K562 (cell line): Measurements from ENCODE around the gene SMCO3. TPM values are rescaled to one million over a fixed set of nuclear protein-coding genes. Genes with fewer than 3 reads are reported as not detected.

Experiments used
- ATAC-seq: fragments of 200-7000 bp; cut with Tn5 transposase; 3 replicates; pipeline ENCODE4 v1.9.1; 2020; ENCODE audit warnings: moderate library complexity
- BruUV-seq: library from RNA; stranded (reverse); fragments of 400-500 nt; replicated peaks from 2 replicates; lab custom pipeline; 2021; lab: Mats Ljungman, UMichigan
- CTCF ChIA-PET: fragments of 300-600 bp; formaldehyde crosslinking; extraction: SDS; loops from one replicate; lab custom pipeline; 2021; ENCODE audit warnings: low intra/inter-chr PET ratio; lab: Yijun Ruan, JAX
- POLR2A ChIA-PET: fragments of 300-600, 350-650 bp; sonication (Branson Sonifier 250); formaldehyde crosslinking; extraction: SDS; loops from one replicate; lab custom pipeline; 2021; ENCODE audit warnings: antibody characterized with exemption, inconsistent platforms; lab: Yijun Ruan, JAX
- DNase-seq, 4 experiments: peaks; one replicate each; pipeline versions ENCODE4 v3.0.0 to v3.0.0-alpha.2; 2011 to 2018; ENCODE audit warnings: low spot score in 3 of 4, mixed read lengths in 3 of 4; ENCODE audit errors: extremely low read depth in 1 of 4
- FAIRE-seq: peaks from 2 replicates; lab custom pipeline; 2011; peaks lifted over from hg19 to GRCh38; lab: Jason Lieb, UNC
- H2AFZ ChIP-seq: 2 replicates; pipeline ENCODE4 v1.6.0; 2011; ENCODE audit warnings: low read depth, low read length, control low read depth, inconsistent platforms
- H3K27ac ChIP-seq: fragments of 200-600 bp; 3 replicates; pipeline ENCODE4 v1.8.0; 2011; ENCODE audit warnings: low read depth, mild to moderate bottlenecking, control low read depth, inconsistent platforms, low read length, moderate library complexity, mixed read lengths; ENCODE audit errors: extremely low read depth
- H3K27me3 ChIP-seq, 2 experiments: fragments of 300-600 bp in 1 of 2; 2 replicates in 1 of 2; 3 replicates in 1 of 2; pipeline versions ENCODE4 v1.6.0 to v1.8.0; 2011; ENCODE audit warnings: inconsistent platforms in 2 of 2, low read length in 2 of 2, mild to moderate bottlenecking in 1 of 2, mixed read lengths in 1 of 2, moderate library complexity in 1 of 2; ENCODE audit not compliant: control insufficient read depth in 2 of 2, insufficient read depth in 2 of 2
- H3K36me3 ChIP-seq: fragments of 300-600 bp; 3 replicates; pipeline ENCODE4 v1.8.0; 2011; ENCODE audit warnings: mild to moderate bottlenecking, low read length, inconsistent platforms; ENCODE audit not compliant: control insufficient read depth, insufficient read depth
- H3K4me1 ChIP-seq, 2 experiments: fragments of 200-600 bp in 1 of 2; replicated peaks in 1 of 2; 2 replicates in 1 of 2; 3 replicates in 1 of 2; pipeline versions ENCODE4 v1.5.1 to v1.8.0; 2011; ENCODE audit warnings: inconsistent platforms in 2 of 2, low read length in 2 of 2, mild to moderate bottlenecking in 1 of 2, mixed read lengths in 1 of 2, moderate library complexity in 1 of 2; ENCODE audit not compliant: control insufficient read depth in 2 of 2, insufficient read depth in 2 of 2
- H3K4me2 ChIP-seq: 2 replicates; pipeline ENCODE4 v1.6.1; 2011; ENCODE audit warnings: low read length, control low read depth, inconsistent platforms, mixed read lengths; ENCODE audit not compliant: insufficient read depth
- H3K4me3 ChIP-seq: fragments of 200-600 bp; sonication (generic), shearing (Covaris generic); 2 replicates; pipeline ENCODE4 v1.5.1; 2016; ENCODE audit warnings: control low read depth, inconsistent platforms
- H3K79me2 ChIP-seq: fragments of 200-600 bp; 3 replicates; pipeline ENCODE4 v1.8.0; 2011; ENCODE audit warnings: low read length, inconsistent platforms; ENCODE audit not compliant: control insufficient read depth, insufficient read depth
- H3K9ac ChIP-seq, 2 experiments: 2 replicates each; pipeline versions ENCODE4 v1.6.0 to v1.6.1; 2011; ENCODE audit warnings: low read depth in 2 of 2, low read length in 2 of 2, control low read depth in 1 of 2, inconsistent platforms in 1 of 2, mild to moderate bottlenecking in 1 of 2, mixed read lengths in 1 of 2; ENCODE audit not compliant: insufficient read depth in 1 of 2
- H3K9me1 ChIP-seq: one replicate; pipeline ENCODE4 v1.6.0; 2011; ENCODE audit warnings: inconsistent platforms, mild to moderate bottlenecking, low read length, moderate library complexity; ENCODE audit not compliant: control insufficient read depth, insufficient read depth
- H3K9me3 ChIP-seq: replicated peaks from 2 replicates; pipeline ENCODE4 v1.5.1; 2011; ENCODE audit warnings: low read depth, low read length, inconsistent platforms; ENCODE audit not compliant: control insufficient read depth, insufficient read depth
- H4K20me1 ChIP-seq: replicated peaks from 2 replicates; pipeline ENCODE4 v1.6.1; 2011; ENCODE audit warnings: low read length, inconsistent platforms, mixed read lengths; ENCODE audit not compliant: control insufficient read depth, insufficient read depth
- BRD4 ChIP-seq: fragments of 200-600 bp; sonication (generic); IDR thresholded peaks from 2 replicates; pipeline ENCODE4 v1.6.1; 2017; ENCODE audit warnings: inconsistent platforms
- CBX8 ChIP-seq: fragments of 200-600 bp; sonication (generic); IDR thresholded peaks from 2 replicates; pipeline ENCODE4 v1.6.1; 2012; ENCODE audit warnings: borderline replicate concordance, mixed run types, low read depth, mild to moderate bottlenecking, moderate library complexity, mixed read lengths, low read length, control low read depth, inconsistent platforms; ENCODE audit not compliant: poor library complexity, severe bottlenecking; ENCODE audit errors: extremely low read depth
- FOXJ2 ChIP-seq: fragments of 200-800 bp; sonication (Bioruptor generic); IDR thresholded peaks from 2 replicates; pipeline ENCODE4 v1.6.1; 2016; ENCODE audit warnings: missing genetic modification characterization, missing compliant biosample characterization
- HSF4 ChIP-seq: fragments of 250-450 bp; sonication (Bioruptor Pico); IDR thresholded peaks from 2 replicates; pipeline ENCODE4 v2.1.2; 2022; ENCODE audit warnings: mild to moderate bottlenecking, moderate library complexity, borderline replicate concordance
- JUND ChIP-seq, 2 experiments: IDR thresholded peaks; 2 replicates in 1 of 2; 3 replicates in 1 of 2; pipeline ENCODE4 v1.6.1; 2011; ENCODE audit warnings: borderline replicate concordance in 2 of 2, low read depth in 2 of 2, low read length in 2 of 2, improper control_type of control experiment in 1 of 2, missing biosample characterization in 1 of 2, missing genetic modification characterization in 1 of 2, missing genetic modification reagents in 1 of 2
- NFYB ChIP-seq: IDR thresholded peaks from 2 replicates; pipeline ENCODE4 v1.6.1; 2011; ENCODE audit warnings: mild to moderate bottlenecking, moderate library complexity; ENCODE audit not compliant: insufficient read length; ENCODE audit errors: extremely low read depth
- RBM34 ChIP-seq: fragments of 200-400 bp; formaldehyde crosslinking; IDR thresholded peaks from 2 replicates; pipeline ENCODE4 v1.6.1; 2018; ENCODE audit warnings: low read length, borderline replicate concordance; ENCODE audit not compliant: insufficient read depth
- RFX5 ChIP-seq: IDR thresholded peaks from 2 replicates; pipeline ENCODE4 v1.6.1; 2011; ENCODE audit warnings: low read depth, mild to moderate bottlenecking, improper control_type of control experiment, low read length
- SAFB2 ChIP-seq: fragments of 200-400 bp; formaldehyde crosslinking; IDR thresholded peaks from 2 replicates; pipeline ENCODE4 v1.6.1; 2018; ENCODE audit warnings: borderline replicate concordance, low read length, low read depth, moderate library complexity; ENCODE audit not compliant: severe bottlenecking
- STAG1 ChIP-seq: sonication (generic); formaldehyde crosslinking; IDR thresholded peaks from 2 replicates; pipeline ENCODE4 v1.5.0; 2020; ENCODE audit warnings: missing genetic modification reagents, borderline replicate concordance
- ZBTB1 ChIP-seq: sonication (generic); formaldehyde crosslinking; IDR thresholded peaks from 2 replicates; pipeline ENCODE4 v1.8.1; 2023; ENCODE audit warnings: missing genetic modification reagents, low read depth, mild to moderate bottlenecking, borderline replicate concordance
- ZBTB7A ChIP-seq: IDR thresholded peaks from 2 replicates; pipeline ENCODE4 v1.6.1; 2011; ENCODE audit warnings: low read depth, mild to moderate bottlenecking, low read length, moderate library complexity, borderline replicate concordance; ENCODE audit not compliant: control insufficient read depth
- WGBS: fragments of 100-300 bp; shearing (Covaris generic); methylation state at CpG from one replicate; pipeline ENCODE4 v1.1.6; 2016; ENCODE audit warnings: low coverage, mixed read lengths; ENCODE audit not compliant: insufficient coverage; ENCODE audit errors: missing lambda C conversion rate; 5-methylcytosine and 5-hydroxymethylcytosine counted together
- in situ Hi-C: fragments of 300-500 bp; cut with MboI; formaldehyde crosslinking; loops from 4 replicates; pipeline ENCODE4 v1.15.0; 2018; ENCODE audit warnings: inconsistent platforms, mixed read lengths
- intact Hi-C: fragments of 100-400 bp; cut with micrococcal nuclease; formaldehyde crosslinking; loops from 2 replicates; pipeline ENCODE4 v1.14.2; 2022
- polyA plus RNA-seq, 8 experiments: library from polyadenylated mRNA; depleted of rRNA in 4 of 8; stranded (reverse) in 5 of 8; unstranded in 3 of 8; fragments of >200 nt; fragmentation: Nextera tagmentation in 2 of 8; fragmentation: Illumina TruSeq in 1 of 8; extraction: Ambion mirVana in 2 of 8; extraction: Trizol in 1 of 8; gene quantifications; 2 replicates each; pipeline versions ENCODE4 v1.2.1 to v1.2.3, GENCODE V29; 2011 to 2014; ENCODE audit warnings: inconsistent platforms in 1 of 8, missing spikeins in 1 of 8
- total RNA-seq, 7 experiments: library from RNA; depleted of rRNA in 6 of 7; stranded (reverse); fragments of >200 nt in 6 of 7; fragmentation: Illumina TruSeq in 2 of 7; extraction: Trizol in 2 of 7; gene quantifications; 2 replicates each; pipeline versions ENCODE4 v1.2.1 to v1.2.3, GENCODE V29; 2011 to 2021; ENCODE audit warnings: low replicate concordance in 1 of 7
- TF ChIP-seq, protein P1 (sequence below): sonication (generic); formaldehyde crosslinking; IDR thresholded peaks from 2 replicates; pipeline ENCODE4 v1.4.0; 2020; ENCODE audit warnings: mild to moderate bottlenecking, missing genetic modification reagents

Gene SMCO3
- total and polyA plus RNA-seq, 9 of the 15 experiments (the other 6 are each of a cell fraction or from before 2014, with no cell fraction given): 0.10 to 0.14 TPM; not detected in 7

DNA sequence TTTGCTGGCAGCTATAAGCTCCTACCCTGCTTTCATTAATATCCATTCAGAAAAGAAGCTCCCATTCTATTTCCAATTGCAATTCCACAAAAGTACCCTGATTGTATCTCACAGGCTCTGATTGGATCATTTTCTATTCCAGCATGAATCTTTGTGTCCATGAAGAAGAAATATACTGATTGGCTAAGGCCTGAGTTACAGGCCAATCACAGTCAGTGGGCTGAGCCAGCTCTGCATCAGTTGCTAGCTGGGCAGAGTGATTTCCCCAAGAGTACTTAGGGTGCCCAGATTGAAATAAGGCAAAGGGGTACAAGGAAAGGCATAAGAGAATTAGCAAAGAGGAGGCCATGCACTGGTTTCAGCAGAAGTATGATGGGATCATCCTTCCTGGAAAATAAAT, 14.9 kb upstream of the SMCO3 start:
- Histone ChIP-seq H3K4me3 (no peak overlapping the region), H4K20me1 (no peaks in the 10 kb centered on the region), H3K9me1 (no peaks in the 10 kb centered on the region), H3K79me2 (no peaks in the 10 kb centered on the region), H2AFZ (no peak overlapping the region), H3K36me3 (no peaks in the 10 kb centered on the region), H3K27ac (no peak overlapping the region), H3K4me1 (no peaks in the 10 kb centered on the region), H3K4me2 (no peak overlapping the region), H3K27me3 (no peaks in the 10 kb centered on the region), H3K9me3 (no peaks in the 10 kb centered on the region), H3K9ac (no peak overlapping the region)
- TF ChIP-seq ZBTB1 (CRISPR knock-in tag) (no peak), RFX5 (peak; percentile 71), NFYB (peak; percentile 14)
- DNase-seq: peak in 1 of 4 experiments; percentile 11
- CTCF ChIA-PET: no interaction called here
- no peak for ATAC-seq
- no peak for FAIRE-seq
- in situ Hi-C loops (no loop called here), intact Hi-C loops (no loop called here)
- no TSS peak for BruUV-seq
- POLR2A ChIA-PET: interaction anchor here (0.6 kb wide), 1 partner anchor 15 kb away, joined by 3 read pairs; the partner anchor contains the start of gene ART4

DNA sequence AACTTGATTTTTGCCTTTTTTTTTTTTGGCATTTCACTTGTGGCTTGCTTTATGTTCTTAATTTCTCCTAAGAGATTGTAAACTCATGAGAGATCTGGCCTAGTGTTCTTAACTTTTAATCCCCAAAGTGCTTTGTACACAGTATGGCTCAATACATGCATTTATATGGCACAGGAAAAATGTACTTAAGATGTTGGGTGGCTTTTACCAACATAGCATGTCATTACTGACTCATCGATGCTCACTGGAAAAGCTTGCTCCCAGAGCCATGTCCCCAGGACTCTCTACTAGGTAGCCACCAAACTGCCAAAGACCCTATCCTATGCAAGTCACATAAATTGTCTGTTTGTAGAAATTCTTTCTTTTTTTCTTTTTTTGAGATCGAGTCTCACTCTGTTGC, 13.1 kb upstream of the SMCO3 start:
- POLR2A ChIA-PET: no interaction called here
- intact Hi-C loops: no loop called here
- H3K4me3 ChIP-seq: no peak overlapping the region
- no peaks in the 10 kb centered on the region for H3K9me3 ChIP-seq
- no peak for FAIRE-seq
- 27% methylated on average over 2 of the region's 2 CpGs for WGBS
- CTCF ChIA-PET: no interaction called here
- H3K4me1 ChIP-seq: no peaks in the 10 kb centered on the region
- H3K79me2 ChIP-seq: no peaks in the 10 kb centered on the region
- H3K9ac ChIP-seq: no peak overlapping the region
- BruUV-seq: no TSS peak
- in situ Hi-C loops: no loop called here
- no peak for ATAC-seq
- no peak for DNase-seq
- no peak overlapping the region for H3K27ac ChIP-seq
- no peaks in the 10 kb centered on the region for H3K9me1 ChIP-seq
- no peaks in the 10 kb centered on the region for H3K36me3 ChIP-seq
- H3K27me3 ChIP-seq: no peaks in the 10 kb centered on the region
- H4K20me1 ChIP-seq: no peaks in the 10 kb centered on the region
- H2AFZ ChIP-seq: no peak overlapping the region
- H3K4me2 ChIP-seq: no peak overlapping the region
- TF ChIP-seq JUND (IDR thresholded peaks at IDR 0.05; ENCODE audit: borderline replicate concordance, low read depth, low read length) (no peak), JUND (tag; IDR thresholded peaks at IDR 0.05; ENCODE audit: borderline replicate concordance, low read depth, low read length) (no peak), SAFB2 (no peak), RBM34 (no peak), ZBTB7A (no peak), CBX8 (no peak), FOXJ2 (tag) (no peak), BRD4 (no peak), STAG1 (no peak), HSF4 (no peak)
- TF ChIP-seq, protein P1, sequence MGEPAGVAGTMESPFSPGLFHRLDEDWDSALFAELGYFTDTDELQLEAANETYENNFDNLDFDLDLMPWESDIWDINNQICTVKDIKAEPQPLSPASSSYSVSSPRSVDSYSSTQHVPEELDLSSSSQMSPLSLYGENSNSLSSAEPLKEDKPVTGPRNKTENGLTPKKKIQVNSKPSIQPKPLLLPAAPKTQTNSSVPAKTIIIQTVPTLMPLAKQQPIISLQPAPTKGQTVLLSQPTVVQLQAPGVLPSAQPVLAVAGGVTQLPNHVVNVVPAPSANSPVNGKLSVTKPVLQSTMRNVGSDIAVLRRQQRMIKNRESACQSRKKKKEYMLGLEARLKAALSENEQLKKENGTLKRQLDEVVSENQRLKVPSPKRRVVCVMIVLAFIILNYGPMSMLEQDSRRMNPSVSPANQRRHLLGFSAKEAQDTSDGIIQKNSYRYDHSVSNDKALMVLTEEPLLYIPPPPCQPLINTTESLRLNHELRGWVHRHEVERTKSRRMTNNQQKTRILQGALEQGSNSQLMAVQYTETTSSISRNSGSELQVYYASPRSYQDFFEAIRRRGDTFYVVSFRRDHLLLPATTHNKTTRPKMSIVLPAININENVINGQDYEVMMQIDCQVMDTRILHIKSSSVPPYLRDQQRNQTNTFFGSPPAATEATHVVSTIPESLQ (CRISPR knock-in tag): no peak
